ENCODE data around the gene N4BP3. TPM values are rescaled to one million over a fixed set of nuclear protein-coding genes. Genes with fewer than 3 reads are reported as not detected.

The N4BP3 gene
- total RNA-seq, 2 experiments from 2014 or later, result 5.9 to 6.1 TPM

DNA sequence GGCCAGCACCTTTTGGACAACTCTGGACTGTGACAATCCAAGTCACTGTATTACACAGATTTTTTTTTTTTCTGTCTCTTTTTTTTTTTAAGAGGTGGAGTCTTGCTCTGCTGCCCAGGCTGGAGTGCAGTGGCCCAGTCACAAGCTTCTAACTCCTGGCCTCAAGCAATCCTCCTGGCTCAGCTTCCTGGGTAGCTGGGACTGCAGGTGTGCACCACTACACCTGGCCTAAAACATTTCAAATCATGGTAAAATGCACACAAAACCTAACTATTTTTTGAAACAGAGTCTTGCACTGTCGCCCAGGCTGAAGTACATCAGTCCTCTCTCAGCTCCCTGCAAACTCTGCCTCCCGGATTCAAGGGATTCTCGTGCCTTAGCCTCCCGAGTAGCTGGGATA is 7.2 kb upstream of the N4BP3 start:
- DNase-seq (no peak), ATAC-seq (no peak)
- Mint-ChIP-seq H3K27me3 (ENCODE audit: low read depth) (peaks cover 8% of the 10 kb centered on the region), H3K27ac (no peak overlapping the region), H3K4me3 (no peak overlapping the region), H3K9me3 (ENCODE audit: insufficient read depth) (no peaks in the 10 kb centered on the region), H3K4me1 (ENCODE audit: low read depth) (peaks cover 10% of the 10 kb centered on the region), H3K36me3 (ENCODE audit: low read depth) (no peaks in the 10 kb centered on the region)
- POLR2A ChIA-PET, result interaction anchor here (0.7 kb wide), 1 partner anchor 10 kb away, joined by 5 read pairs; no protein-coding TSS in a partner anchor
- CTCF ChIA-PET, result interaction anchor here (2.1 to 3.4 kb wide), 2 partner anchors 15 to 30 kb away, joined by 16 to 17 read pairs; no protein-coding TSS in a partner anchor

DNA sequence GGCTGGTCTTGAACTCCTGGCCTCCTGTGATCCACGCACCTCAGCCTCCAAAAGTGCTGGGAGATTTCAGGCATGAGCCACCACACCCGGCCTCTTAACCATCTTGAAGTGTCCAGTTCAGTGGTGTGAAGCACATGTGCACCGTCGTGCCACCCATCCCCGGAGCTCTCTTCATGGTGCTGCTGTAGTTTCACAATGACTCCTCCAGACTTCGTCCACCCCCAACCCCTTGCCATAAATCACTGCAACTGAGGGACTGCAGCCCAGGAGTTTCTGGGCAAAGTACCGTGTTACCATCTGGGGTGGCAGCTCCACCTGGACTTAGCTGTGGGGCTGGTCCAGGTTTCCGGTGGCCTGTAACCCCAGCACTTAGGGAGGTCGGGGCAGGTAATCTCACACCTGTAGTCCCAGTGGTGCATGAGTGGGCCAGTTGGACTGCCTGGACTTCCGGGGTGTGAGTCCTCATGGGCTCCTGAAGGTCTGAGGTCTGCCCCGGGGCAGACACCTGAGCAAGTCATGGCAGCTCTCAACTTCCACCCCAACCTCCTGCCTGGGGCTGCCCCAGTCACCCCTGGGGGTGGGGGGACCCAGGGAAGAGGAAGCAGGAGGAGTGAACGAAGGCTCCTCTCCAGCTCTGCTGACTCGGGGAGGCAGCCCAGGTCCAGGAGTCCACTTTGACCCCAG is 6.6 kb upstream of the N4BP3 start:
- Mint-ChIP-seq H3K27ac (no peak overlapping the region), H3K9me3 (ENCODE audit: insufficient read depth) (no peaks in the 10 kb centered on the region), H3K27me3 (ENCODE audit: low read depth) (peaks cover 9% of the 10 kb centered on the region), H3K4me3 (no peak overlapping the region), H3K4me1 (ENCODE audit: low read depth) (peaks cover 10% of the 10 kb centered on the region), H3K36me3 (ENCODE audit: low read depth) (no peaks in the 10 kb centered on the region)
- ChIA-PET POLR2A (no interaction called here), CTCF (interaction anchor here (2.1 to 3.4 kb wide), 2 partner anchors 14 to 31 kb away, joined by 16 to 17 read pairs; no protein-coding TSS in a partner anchor)
- ATAC-seq, result no peak
- no peak for DNase-seq

DNA sequence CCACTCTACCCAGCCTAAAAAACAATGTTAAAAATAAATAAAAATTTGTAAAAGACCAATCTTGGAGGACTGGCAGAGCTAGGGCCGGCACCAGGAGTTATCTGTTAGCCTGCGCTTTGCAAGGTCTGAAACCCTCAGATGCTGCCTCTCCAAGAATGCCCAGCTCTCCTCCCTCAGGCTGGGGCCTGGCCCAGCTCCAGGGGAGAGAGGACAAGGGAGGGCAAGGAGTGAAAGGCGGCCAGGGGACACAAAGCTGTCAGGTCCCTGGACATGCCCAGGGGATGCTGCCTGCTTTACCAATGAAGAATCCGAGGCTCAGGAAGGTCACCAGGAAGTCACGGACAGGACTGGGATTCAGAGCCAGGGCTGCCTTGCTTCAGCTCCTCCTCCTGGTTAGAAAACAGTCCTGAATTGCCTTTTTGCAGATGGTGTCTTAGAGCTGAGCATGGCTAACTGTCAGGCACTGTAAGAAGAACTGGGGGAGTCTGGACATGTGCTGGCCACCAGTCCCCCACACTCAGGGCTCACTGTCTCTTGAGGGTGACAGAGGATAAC is 5.5 kb upstream of the N4BP3 start:
- Mint-ChIP-seq H3K27me3 (ENCODE audit: low read depth) (peaks cover 17% of the 10 kb centered on the region), H3K9me3 (ENCODE audit: insufficient read depth) (no peaks in the 10 kb centered on the region), H3K4me1 (ENCODE audit: low read depth) (peaks cover 13% of the 10 kb centered on the region), H3K36me3 (ENCODE audit: low read depth) (no peaks in the 10 kb centered on the region), H3K4me3 (no peak overlapping the region), H3K27ac (no peak overlapping the region)
- CTCF ChIA-PET, result interaction anchor here (1.4 to 3.4 kb wide), 2 partner anchors 9 to 13 kb away, joined by 3 to 16 read pairs; no protein-coding TSS in a partner anchor
- ATAC-seq (no peak), DNase-seq (no peak)
- POLR2A ChIA-PET, result no interaction called here

DNA sequence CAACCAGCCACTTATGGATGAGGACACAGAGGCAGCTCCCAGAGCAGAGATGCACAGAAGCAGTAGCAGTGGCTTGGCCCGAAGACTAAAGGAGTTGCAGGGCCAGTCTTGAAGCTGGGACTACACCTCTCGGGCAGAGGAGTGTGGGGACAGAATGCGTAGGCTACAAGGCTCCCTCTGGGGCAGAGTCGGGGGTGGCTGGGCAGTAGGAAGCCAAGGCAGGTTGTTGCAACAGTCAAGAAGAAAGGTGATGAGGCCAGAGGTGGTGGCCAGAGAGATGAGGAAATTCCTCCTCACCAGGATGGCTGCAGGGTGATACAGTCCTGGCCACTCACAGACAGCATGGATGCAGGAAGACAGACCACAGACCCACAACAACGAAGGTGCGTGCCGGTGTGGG is 4.9 kb upstream of the N4BP3 start:
- Mint-ChIP-seq H3K27ac (no peak overlapping the region), H3K4me3 (no peak overlapping the region), H3K36me3 (ENCODE audit: low read depth) (no peaks in the 10 kb centered on the region), H3K27me3 (ENCODE audit: low read depth) (peaks cover 20% of the 10 kb centered on the region), H3K4me1 (ENCODE audit: low read depth) (peaks cover 15% of the 10 kb centered on the region), H3K9me3 (ENCODE audit: insufficient read depth) (no peaks in the 10 kb centered on the region)
- CTCF ChIA-PET, result interaction anchor here (1.4 to 3.4 kb wide), 2 partner anchors 8 to 12 kb away, joined by 3 to 16 read pairs; no protein-coding TSS in a partner anchor
- ATAC-seq, result no peak
- POLR2A ChIA-PET, result no interaction called here
- DNase-seq, result no peak

DNA sequence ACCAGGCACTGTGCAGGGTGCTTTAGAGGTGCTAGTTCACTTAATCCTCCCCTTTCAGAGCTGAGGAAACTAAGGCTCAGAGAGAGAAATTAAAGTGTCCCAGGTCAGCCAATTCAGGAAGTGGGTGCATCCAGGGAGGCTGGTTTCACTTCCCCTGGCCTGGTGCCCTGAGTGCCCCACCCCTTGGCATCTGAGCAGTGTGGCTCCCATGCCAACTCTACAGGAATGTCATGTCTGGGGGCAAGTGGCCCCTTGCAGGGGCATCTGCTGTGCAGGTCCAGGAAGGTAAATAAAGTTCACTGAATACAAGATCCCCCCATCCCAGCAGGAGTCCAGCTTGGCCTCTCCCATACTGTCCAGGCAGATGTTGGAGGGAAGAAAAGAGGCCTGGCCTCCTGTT is 4.4 kb upstream of the N4BP3 start:
- CTCF ChIA-PET, result interaction anchor here (1.4 kb wide), 1 partner anchor 8 kb away, joined by 3 read pairs; no protein-coding TSS in a partner anchor
- no peaks in the 10 kb centered on the region for H3K9me3 Mint-ChIP-seq (ENCODE audit: insufficient read depth)
- ATAC-seq, result no peak

DNA sequence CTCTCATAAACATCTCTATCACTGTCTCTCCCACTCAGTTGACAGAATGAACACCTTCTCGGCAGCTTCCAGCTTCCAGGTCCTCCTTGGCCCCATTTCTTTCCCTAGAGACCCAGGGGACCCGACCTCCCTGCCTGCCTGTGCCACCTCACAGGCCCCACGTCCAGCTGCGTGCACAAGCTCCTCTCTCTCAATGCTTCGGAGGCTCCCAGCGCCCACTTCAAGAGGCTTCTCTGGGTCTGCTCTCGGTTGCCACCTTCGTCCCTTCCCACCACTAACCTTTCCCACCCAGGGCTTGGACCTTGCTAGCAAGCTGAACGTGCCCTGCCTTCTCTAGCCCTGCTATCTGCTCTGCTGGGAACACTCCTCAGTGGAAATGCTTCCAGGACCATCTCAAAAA is 2.8 kb upstream of the N4BP3 start:
- no peak overlapping the region for H3K27ac Mint-ChIP-seq
- no peak overlapping the region for H3K4me3 Mint-ChIP-seq
- ATAC-seq, result no peak
- no peak for DNase-seq
- ChIA-PET POLR2A (interaction anchor here (1.0 kb wide), 1 partner anchor 94 kb away, joined by 4 read pairs; the partner anchor contains the start of gene HNRNPAB), CTCF (interaction anchor here (1.1 to 1.9 kb wide), 2 partner anchors 10 to 35 kb away, joined by 6 to 9 read pairs; no protein-coding TSS in a partner anchor)
- no peaks in the 10 kb centered on the region for H3K9me3 Mint-ChIP-seq (ENCODE audit: insufficient read depth)
- H3K27me3 Mint-ChIP-seq (ENCODE audit: low read depth), result peaks cover 22% of the 10 kb centered on the region
- peaks cover 30% of the 10 kb centered on the region for H3K4me1 Mint-ChIP-seq (ENCODE audit: low read depth)
- no peaks in the 10 kb centered on the region for H3K36me3 Mint-ChIP-seq (ENCODE audit: low read depth)

More for the DNA sequence above, 4.4 kb upstream of the N4BP3 start:
- Mint-ChIP-seq H3K27me3 (ENCODE audit: low read depth) (peaks cover 20% of the 10 kb centered on the region), H3K27ac (no peak overlapping the region), H3K36me3 (ENCODE audit: low read depth) (no peaks in the 10 kb centered on the region), H3K4me3 (no peak overlapping the region), H3K4me1 (ENCODE audit: low read depth) (peaks cover 15% of the 10 kb centered on the region)
- DNase-seq, result no peak
- POLR2A ChIA-PET, result no interaction called here

DNA sequence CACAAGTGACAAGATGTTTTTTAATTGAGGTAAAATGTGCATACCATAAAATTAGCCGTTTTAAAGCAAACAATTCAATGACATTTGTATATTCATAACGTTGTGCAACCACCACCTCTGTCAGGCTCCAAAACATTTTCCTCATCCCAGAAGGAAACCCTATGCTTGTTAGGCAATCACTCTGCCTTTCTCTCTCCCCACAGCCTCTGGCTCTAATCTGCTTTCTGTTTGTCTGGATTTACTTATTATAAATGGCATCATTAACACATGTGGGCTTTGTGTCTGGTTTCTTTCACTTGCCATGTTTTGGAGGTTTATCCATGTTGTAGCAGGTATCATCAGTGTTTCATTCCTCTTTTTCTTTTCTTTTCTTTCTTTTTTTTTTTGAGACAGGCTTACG is 1.4 kb upstream of the N4BP3 start:
- Mint-ChIP-seq H3K4me1 (ENCODE audit: low read depth) (peaks cover 45% of the 10 kb centered on the region), H3K27me3 (ENCODE audit: low read depth) (peaks cover 22% of the 10 kb centered on the region), H3K27ac (no peak overlapping the region), H3K36me3 (ENCODE audit: low read depth) (no peaks in the 10 kb centered on the region), H3K4me3 (no peak overlapping the region), H3K9me3 (ENCODE audit: insufficient read depth) (no peaks in the 10 kb centered on the region)
- ChIA-PET POLR2A (no interaction called here), CTCF (no interaction called here)
- no peak for ATAC-seq
- no peak for DNase-seq

DNA sequence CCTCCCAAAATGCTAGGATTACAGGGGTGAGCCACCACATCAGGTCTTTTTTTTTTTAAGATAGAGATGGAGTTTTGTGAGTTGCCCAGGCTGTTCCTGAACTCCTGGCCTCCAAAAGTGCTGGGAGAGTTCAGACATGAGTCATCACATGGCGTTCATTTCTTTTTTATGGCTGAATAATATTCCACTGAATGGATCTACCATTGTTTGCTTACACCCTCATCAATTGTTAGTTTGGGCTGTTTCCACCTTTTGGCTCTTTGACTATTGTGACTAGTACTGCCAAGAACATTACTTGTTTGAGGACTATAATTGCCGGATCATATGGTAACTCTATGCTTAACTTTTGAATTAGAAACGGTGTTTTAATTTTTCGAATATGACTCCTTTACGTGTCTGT is 787 bp upstream of the N4BP3 start:
- POLR2A ChIA-PET, result no interaction called here
- H3K9me3 Mint-ChIP-seq (ENCODE audit: insufficient read depth), result no peaks in the 10 kb centered on the region
- ATAC-seq (no peak), DNase-seq (no peak)
- peak overlapping the region; percentile 67 for H3K27ac Mint-ChIP-seq
- CTCF ChIA-PET, result no interaction called here
- H3K36me3 Mint-ChIP-seq (ENCODE audit: low read depth), result no peaks in the 10 kb centered on the region
- peaks cover 22% of the 10 kb centered on the region for H3K27me3 Mint-ChIP-seq (ENCODE audit: low read depth)
- peaks cover 49% of the 10 kb centered on the region for H3K4me1 Mint-ChIP-seq (ENCODE audit: low read depth)
- H3K4me3 Mint-ChIP-seq, result peak overlapping the region; percentile 78

DNA sequence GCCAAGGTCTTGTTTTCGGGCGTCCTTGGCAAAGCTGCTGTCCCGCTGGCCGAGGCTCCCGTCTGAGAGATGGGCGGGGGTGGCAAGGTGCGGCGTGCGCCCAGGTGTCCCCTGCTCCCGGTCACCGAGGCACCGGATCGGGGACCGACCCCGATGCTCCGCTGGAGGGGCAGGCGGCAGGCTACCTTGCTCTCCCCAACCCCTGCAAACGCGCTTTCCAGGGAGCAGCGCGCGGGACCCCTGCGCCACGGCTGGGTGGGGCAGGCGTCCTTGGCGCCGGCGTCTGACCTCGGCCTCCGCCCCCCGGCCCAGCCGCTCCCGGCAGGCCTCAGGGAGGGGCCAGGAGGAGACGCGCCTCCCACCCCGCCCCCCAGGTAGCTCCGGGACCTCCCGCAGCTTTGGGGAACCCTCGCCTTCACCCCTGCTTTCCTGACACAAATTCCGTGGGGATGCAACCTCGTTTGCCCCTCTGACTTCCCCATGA is 551 bp downstream of the N4BP3 start:
- H3K36me3 Mint-ChIP-seq (ENCODE audit: low read depth), result no peaks in the 10 kb centered on the region
- ChIA-PET POLR2A (no interaction called here), CTCF (interaction anchor here (1.0 to 1.3 kb wide), 4 partner anchors 10 to 40 kb away, joined by 3 to 4 read pairs (median 4); partner anchors contain the start of gene NHP2)
- no peaks in the 10 kb centered on the region for H3K9me3 Mint-ChIP-seq (ENCODE audit: insufficient read depth)
- H3K4me3 Mint-ChIP-seq, result peak overlapping the region; percentile 77
- H3K27ac Mint-ChIP-seq, result peak overlapping the region; percentile 43
- peaks cover 22% of the 10 kb centered on the region for H3K27me3 Mint-ChIP-seq (ENCODE audit: low read depth)
- ATAC-seq (peak; percentile 3), DNase-seq (no peak)
- peaks cover 44% of the 10 kb centered on the region for H3K4me1 Mint-ChIP-seq (ENCODE audit: low read depth)

DNA sequence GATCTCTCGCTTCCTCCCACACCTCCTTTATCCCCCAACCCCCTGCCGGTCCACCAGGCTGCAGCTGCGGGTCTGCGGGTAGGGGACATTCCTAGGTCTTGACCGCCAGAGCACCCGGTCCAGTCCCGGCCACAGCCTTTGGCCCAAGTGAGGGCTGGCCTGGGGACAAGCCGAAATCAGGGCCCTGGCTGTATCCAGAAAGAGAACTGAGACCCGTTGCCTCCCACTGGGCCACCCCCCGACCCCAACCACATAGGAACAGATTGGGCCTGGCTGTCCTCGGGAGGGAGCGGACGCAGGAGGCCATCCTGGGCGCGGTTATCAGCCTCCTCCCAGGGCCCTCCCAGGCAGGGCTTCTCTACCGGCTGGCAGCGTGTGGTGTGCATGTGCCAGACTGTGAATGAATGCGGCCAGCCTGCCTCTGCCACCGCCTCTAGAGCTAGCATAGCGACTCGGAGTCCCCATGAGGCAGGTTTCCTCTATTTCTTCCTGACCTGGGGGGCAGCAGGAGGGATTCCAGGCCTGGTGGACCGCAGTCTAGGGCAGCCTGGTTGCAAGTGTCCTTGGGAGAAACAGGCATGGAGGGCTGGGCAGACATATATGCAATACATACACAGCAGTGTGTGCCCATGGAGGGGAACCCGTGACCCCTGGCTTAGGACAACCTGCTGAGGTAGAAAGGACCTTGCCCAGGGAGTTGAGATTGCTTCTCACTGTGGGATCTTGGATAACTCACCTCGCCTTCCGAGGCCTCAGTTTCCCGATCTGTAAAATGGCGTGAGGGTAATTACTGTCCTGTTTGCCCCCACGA is 1.2 kb downstream of the N4BP3 start:
- POLR2A ChIA-PET, result no interaction called here
- H3K27me3 Mint-ChIP-seq (ENCODE audit: low read depth), result peaks cover 22% of the 10 kb centered on the region
- peak overlapping the region; percentile 43 for H3K27ac Mint-ChIP-seq
- peak; percentile 34 for ATAC-seq
- CTCF ChIA-PET, result interaction anchor here (1.0 to 1.3 kb wide), 4 partner anchors 9 to 39 kb away, joined by 3 to 4 read pairs (median 4); partner anchors contain the start of gene NHP2
- peaks cover 41% of the 10 kb centered on the region for H3K4me1 Mint-ChIP-seq (ENCODE audit: low read depth)
- H3K9me3 Mint-ChIP-seq (ENCODE audit: insufficient read depth), result no peaks in the 10 kb centered on the region
- peak overlapping the region; percentile 77 for H3K4me3 Mint-ChIP-seq
- H3K36me3 Mint-ChIP-seq (ENCODE audit: low read depth), result no peaks in the 10 kb centered on the region
- DNase-seq, result peak; percentile 57

DNA sequence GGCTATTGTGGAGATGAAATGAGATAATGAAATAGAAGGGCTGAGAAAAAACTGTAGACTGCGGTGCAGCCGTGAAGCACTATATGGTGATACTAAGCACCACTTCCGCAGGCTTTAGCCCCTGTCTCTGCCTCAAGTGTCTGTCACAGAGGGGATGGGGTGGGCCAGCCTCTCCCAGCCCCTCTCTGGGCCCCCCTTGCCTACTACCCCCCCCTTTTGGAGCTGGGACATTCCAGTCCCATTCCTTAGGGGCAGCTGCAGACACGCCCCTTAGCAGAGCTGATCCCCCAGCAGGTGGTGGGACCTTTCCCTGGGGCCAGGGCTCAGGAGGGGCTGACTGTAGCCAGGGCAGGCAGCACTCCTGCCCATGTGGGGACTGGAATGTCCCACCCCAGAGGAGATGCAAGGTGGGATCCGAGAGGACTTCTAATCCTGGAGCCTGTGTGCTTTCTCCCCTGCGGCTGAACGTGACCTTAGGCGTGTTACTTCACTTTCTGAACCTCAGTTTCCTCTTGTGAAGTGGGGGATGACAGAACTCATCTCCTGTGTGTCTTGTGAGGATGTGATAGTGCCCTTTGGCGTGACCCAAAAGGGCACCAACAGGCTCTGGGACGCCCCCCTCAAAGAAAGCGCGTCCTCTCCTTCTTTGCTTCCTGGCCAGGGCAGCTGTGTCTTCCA is 1.9 kb downstream of the N4BP3 start:
- no peaks in the 10 kb centered on the region for H3K9me3 Mint-ChIP-seq (ENCODE audit: insufficient read depth)

More for the DNA sequence above, 1.9 kb downstream of the N4BP3 start:
- no peaks in the 10 kb centered on the region for H3K36me3 Mint-ChIP-seq (ENCODE audit: low read depth)
- POLR2A ChIA-PET, result interaction anchor here (0.6 to 2.0 kb wide), 2 partner anchors 18 to 89 kb away, joined by 3 to 7 read pairs; partner anchors contain the start of gene HNRNPAB
- H3K27me3 Mint-ChIP-seq (ENCODE audit: low read depth), result peaks cover 21% of the 10 kb centered on the region
- peak overlapping the region; percentile 77 for H3K4me3 Mint-ChIP-seq
- DNase-seq (peak; percentile 66), ATAC-seq (peak; percentile 24)
- peaks cover 41% of the 10 kb centered on the region for H3K4me1 Mint-ChIP-seq (ENCODE audit: low read depth)
- CTCF ChIA-PET, result interaction anchor here (1.0 to 1.2 kb wide), 3 partner anchors 31 to 39 kb away, joined by 3 to 4 read pairs (median 4); no protein-coding TSS in a partner anchor
- H3K27ac Mint-ChIP-seq, result peak overlapping the region; percentile 77

Data from activated CD8-positive, alpha-beta T cell treated with anti-CD3 and anti-CD28 coated beads, Interleukin-2, amount 10 ng/mL, durations not matched to agents 7 days and 5 days (primary cell).